HepG2 (cell line): ENCODE measurements around the gene OR6C1. TPM values are rescaled to one million over a fixed set of nuclear protein-coding genes. Genes with fewer than 3 reads are reported as not detected.

ENCODE experiments used
- ATAC-seq: fragments of 200-7000 bp; cut with Tn5 transposase; 3 replicates; pipeline ENCODE4 v1.9.1; 2020; ENCODE audit warnings: mild to moderate bottlenecking, moderate library complexity
- BruUV-seq: library from RNA; stranded (reverse); fragments of 400-500 nt; replicated peaks from 2 replicates; lab custom pipeline; 2021; lab: Mats Ljungman, UMichigan
- CTCF ChIA-PET: fragments of 300-600 bp; formaldehyde crosslinking; extraction: SDS; loops from one replicate; lab custom pipeline; 2021; ENCODE audit warnings: low total read pairs, inconsistent platforms, low intra/inter-chr PET ratio; lab: Yijun Ruan, JAX
- POLR2A ChIA-PET: fragments of 350-600 bp; sonication (Branson Sonifier 250); formaldehyde crosslinking; loops from one replicate; lab custom pipeline; 2020; ENCODE audit warnings: antibody characterized with exemption, inconsistent platforms; lab: Yijun Ruan, JAX
- DNase-seq: peaks from one replicate; pipeline ENCODE4 v3.0.0-alpha.2; 2015; ENCODE audit warnings: low spot score
- FAIRE-seq: peaks from 3 replicates; lab custom pipeline; 2011; peaks lifted over from hg19 to GRCh38; lab: Jason Lieb, UNC
- H2AFZ ChIP-seq: one replicate; pipeline ENCODE4 v1.6.1; 2011; ENCODE audit warnings: low read length, inconsistent platforms
- H3K27ac ChIP-seq: fragments of 300-600 bp; 3 replicates; pipeline ENCODE4 v1.8.0; 2011; ENCODE audit warnings: mixed run types, mild to moderate bottlenecking, mixed read lengths, low read length, inconsistent platforms; ENCODE audit not compliant: insufficient read depth; ENCODE audit errors: extremely low read length
- H3K27me3 ChIP-seq, 2 experiments: fragments of 200-600 bp in 1 of 2; 2 replicates in 1 of 2; 3 replicates in 1 of 2; pipeline versions ENCODE4 v1.6.0 to v1.8.0; 2011; ENCODE audit warnings: low read length in 2 of 2, mild to moderate bottlenecking in 2 of 2, moderate library complexity in 2 of 2, inconsistent platforms in 1 of 2; ENCODE audit not compliant: insufficient read depth in 2 of 2, control insufficient read depth in 1 of 2
- H3K36me3 ChIP-seq, 2 experiments: fragments of 200-600 bp in 1 of 2; replicated peaks in 1 of 2; 2 replicates in 1 of 2; 3 replicates in 1 of 2; pipeline versions ENCODE4 v1.5.1 to v1.8.0; 2011; ENCODE audit warnings: low read length in 2 of 2, inconsistent platforms in 1 of 2; ENCODE audit not compliant: insufficient read depth in 2 of 2, control insufficient read depth in 1 of 2
- H3K4me1 ChIP-seq: 2 replicates; pipeline ENCODE4 v1.5.1; 2012; ENCODE audit warnings: low read length, inconsistent platforms; ENCODE audit not compliant: insufficient read depth
- H3K4me2 ChIP-seq: 2 replicates; pipeline ENCODE4 v1.6.0; 2011; ENCODE audit warnings: low read depth, low read length, inconsistent platforms
- H3K4me3 ChIP-seq, 3 experiments: fragments of 200-600 bp in 1 of 3; sonication (generic), shearing (Covaris generic) in 1 of 3; replicated peaks in 1 of 3; 2 replicates each; pipeline ENCODE4 v1.5.1; 2011 to 2016; ENCODE audit warnings: low read length in 3 of 3, inconsistent platforms in 2 of 3, low read depth in 2 of 3, mild to moderate bottlenecking in 2 of 3, control low read depth in 1 of 3, mixed read lengths in 1 of 3; ENCODE audit not compliant: insufficient read depth in 1 of 3
- H3K79me2 ChIP-seq: one replicate; pipeline ENCODE4 v1.6.1; 2011; ENCODE audit warnings: low read length, inconsistent platforms; ENCODE audit not compliant: insufficient read depth
- H3K9ac ChIP-seq: 2 replicates; pipeline ENCODE4 v1.6.0; 2011; ENCODE audit warnings: mild to moderate bottlenecking, low read depth, low read length, inconsistent platforms; ENCODE audit not compliant: insufficient read depth
- H3K9me3 ChIP-seq: 2 replicates; pipeline ENCODE4 v1.5.1; 2012; ENCODE audit warnings: mild to moderate bottlenecking, low read length
- H4K20me1 ChIP-seq: 2 replicates; pipeline ENCODE4 v1.6.0; 2011; ENCODE audit warnings: inconsistent platforms, mild to moderate bottlenecking, low read length, moderate library complexity; ENCODE audit not compliant: insufficient read depth
- GABPA ChIP-seq, 2 experiments: IDR thresholded peaks; 2 replicates each; pipeline ENCODE4 v1.6.1; 2011 to 2016; ENCODE audit warnings: low read depth in 2 of 2, low read length in 1 of 2, missing biosample characterization in 1 of 2, missing genetic modification characterization in 1 of 2
- MIER3 ChIP-seq: IDR thresholded peaks from 2 replicates; pipeline ENCODE4 v1.6.1; 2016; ENCODE audit warnings: missing compliant biosample characterization, borderline replicate concordance
- RELA ChIP-seq: sonication (generic); formaldehyde crosslinking; IDR thresholded peaks from 2 replicates; pipeline ENCODE4 v1.4.0; 2020; ENCODE audit warnings: missing genetic modification reagents
- SNAPC5 ChIP-seq: sonication (generic); formaldehyde crosslinking; IDR thresholded peaks from 2 replicates; pipeline ENCODE4 v1.8.1; 2023; ENCODE audit warnings: mild to moderate bottlenecking, missing genetic modification reagents, borderline replicate concordance
- ZFP90 ChIP-seq: sonication (generic); formaldehyde crosslinking; IDR thresholded peaks from 2 replicates; pipeline ENCODE4 v1.8.0; 2022; ENCODE audit warnings: missing genetic modification reagents, mild to moderate bottlenecking, inconsistent platforms, borderline replicate concordance
- ZNF225 ChIP-seq: sonication (generic); formaldehyde crosslinking; IDR thresholded peaks from 2 replicates; pipeline ENCODE4 v1.4.0; 2020; ENCODE audit warnings: mild to moderate bottlenecking, missing genetic modification reagents
- ZNF251 ChIP-seq: sonication (generic); formaldehyde crosslinking; IDR thresholded peaks from 2 replicates; pipeline ENCODE4 v1.9.0; 2021; ENCODE audit warnings: mild to moderate bottlenecking, missing genetic modification reagents
- ZNF724P ChIP-seq: sonication (generic); formaldehyde crosslinking; IDR thresholded peaks from 2 replicates; pipeline ENCODE4 v1.8.0; 2022; ENCODE audit warnings: missing genetic modification reagents, borderline replicate concordance
- WGBS: methylation state at CpG from one replicate; pipeline ENCODE4 v1.1.6; 2017; ENCODE audit warnings: low lambda C conversion rate; 5-methylcytosine and 5-hydroxymethylcytosine counted together
- in situ Hi-C: cut with HindIII; loops from 2 replicates; pipeline ENCODE4 v1.10.0; 2017; ENCODE audit warnings: low pct_unique_long_range_greater_than_20kb; ENCODE audit not compliant: extremely low pct_ligation_motif_present
- intact Hi-C: fragments of 100-400 bp; cut with micrococcal nuclease; formaldehyde crosslinking; loops from one replicate; pipeline ENCODE4 v1.10.0; 2022; ENCODE audit not compliant: unreplicated experiment
- polyA plus RNA-seq, 8 experiments: library from polyadenylated mRNA; depleted of rRNA in 3 of 8; stranded (reverse) in 7 of 8; unstranded in 1 of 8; fragments of >200 nt; fragmentation: Illumina TruSeq in 4 of 8; extraction: Trizol in 4 of 8; gene quantifications; 2 replicates each; pipeline versions ENCODE4 v1.2.1 to v1.2.3, GENCODE V29; 2011 to 2016; ENCODE audit warnings: low read depth in 4 of 8, missing spikeins in 1 of 8, mixed read lengths in 1 of 8; ENCODE audit not compliant: insufficient read depth in 1 of 8
- total RNA-seq, 5 experiments: library from RNA; depleted of rRNA; stranded (reverse); fragments of >200 nt; fragmentation: Illumina TruSeq; extraction: Trizol; gene quantifications; 2 replicates each; pipeline ENCODE4 v1.2.3, GENCODE V29; 2016; ENCODE audit warnings: low read depth in 1 of 5
- TF ChIP-seq, protein P1 (sequence below): sonication (generic); formaldehyde crosslinking; IDR thresholded peaks from 2 replicates; pipeline ENCODE4 v1.4.0; 2020; ENCODE audit warnings: mild to moderate bottlenecking, missing genetic modification reagents, borderline replicate concordance

OR6C1 gene
- total and polyA plus RNA-seq, 2 of the 13 experiments (the other 11 are each of a cell fraction or from before 2014, with no cell fraction given), result not detected

DNA sequence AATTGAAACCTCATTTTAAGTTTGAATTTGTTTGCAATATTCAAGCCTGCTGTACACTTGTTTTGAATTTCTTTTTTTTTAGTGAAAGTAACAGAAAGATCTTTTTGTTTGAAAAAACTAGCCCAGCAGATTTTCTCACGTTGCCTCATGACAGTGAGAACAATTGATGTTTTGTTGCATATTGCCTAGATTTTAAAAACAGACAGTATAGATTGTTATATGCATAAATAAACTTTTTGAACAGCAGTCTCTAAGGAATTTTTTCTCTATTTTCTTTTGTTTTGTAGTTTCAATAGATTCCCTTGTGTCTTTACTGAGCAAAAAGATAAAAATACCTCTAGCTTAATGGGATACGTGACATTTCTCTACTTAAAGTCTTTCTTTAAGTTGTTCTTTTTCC is 33.2 kb upstream of the OR6C1 start:
- no peaks in the 10 kb centered on the region for H4K20me1 ChIP-seq
- H2AFZ ChIP-seq, result no peak overlapping the region
- H3K4me2 ChIP-seq, result no peak overlapping the region
- 10% methylated on average over 2 of the region's 2 CpGs for WGBS
- no peaks in the 10 kb centered on the region for H3K79me2 ChIP-seq
- TF ChIP-seq RELA (no peak), MIER3 (no peak), GABPA (IDR thresholded peaks at IDR 0.05; ENCODE audit: low read depth, low read length) (no peak), GABPA (CRISPR knock-in tag; IDR thresholded peaks at IDR 0.05; ENCODE audit: low read depth) (no peak), ZNF724P (CRISPR knock-in tag) (no peak), SNAPC5 (CRISPR knock-in tag) (no peak), ZFP90 (CRISPR knock-in tag) (no peak)
- TF ChIP-seq, protein P1, sequence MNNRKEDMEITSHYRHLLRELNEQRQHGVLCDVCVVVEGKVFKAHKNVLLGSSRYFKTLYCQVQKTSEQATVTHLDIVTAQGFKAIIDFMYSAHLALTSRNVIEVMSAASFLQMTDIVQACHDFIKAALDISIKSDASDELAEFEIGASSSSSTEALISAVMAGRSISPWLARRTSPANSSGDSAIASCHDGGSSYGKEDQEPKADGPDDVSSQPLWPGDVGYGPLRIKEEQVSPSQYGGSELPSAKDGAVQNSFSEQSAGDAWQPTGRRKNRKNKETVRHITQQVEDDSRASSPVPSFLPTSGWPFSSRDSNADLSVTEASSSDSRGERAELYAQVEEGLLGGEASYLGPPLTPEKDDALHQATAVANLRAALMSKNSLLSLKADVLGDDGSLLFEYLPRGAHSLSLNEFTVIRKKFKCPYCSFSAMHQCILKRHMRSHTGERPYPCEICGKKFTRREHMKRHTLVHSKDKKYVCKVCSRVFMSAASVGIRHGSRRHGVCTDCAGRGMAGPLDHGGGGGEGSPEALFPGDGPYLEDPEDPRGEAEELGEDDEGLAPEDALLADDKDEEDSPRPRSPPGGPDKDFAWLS (CRISPR knock-in tag), result no peak
- no peak overlapping the region for H3K27ac ChIP-seq
- H3K4me3 ChIP-seq, result no peak overlapping the region
- ChIA-PET POLR2A (no interaction called here), CTCF (no interaction called here)
- in situ Hi-C loops (no loop called here), intact Hi-C loops (no loop called here)
- DNase-seq (no peak), ATAC-seq (no peak), FAIRE-seq (no peak)
- H3K27me3 ChIP-seq, result no peaks in the 10 kb centered on the region
- H3K9ac ChIP-seq, result no peak overlapping the region
- BruUV-seq, result no TSS peak
- no peaks in the 10 kb centered on the region for H3K36me3 ChIP-seq
- H3K9me3 ChIP-seq, result peaks cover 13% of the 10 kb centered on the region; the same call in 1 of the 2 replicates
- H3K4me1 ChIP-seq, result no peaks in the 10 kb centered on the region

DNA sequence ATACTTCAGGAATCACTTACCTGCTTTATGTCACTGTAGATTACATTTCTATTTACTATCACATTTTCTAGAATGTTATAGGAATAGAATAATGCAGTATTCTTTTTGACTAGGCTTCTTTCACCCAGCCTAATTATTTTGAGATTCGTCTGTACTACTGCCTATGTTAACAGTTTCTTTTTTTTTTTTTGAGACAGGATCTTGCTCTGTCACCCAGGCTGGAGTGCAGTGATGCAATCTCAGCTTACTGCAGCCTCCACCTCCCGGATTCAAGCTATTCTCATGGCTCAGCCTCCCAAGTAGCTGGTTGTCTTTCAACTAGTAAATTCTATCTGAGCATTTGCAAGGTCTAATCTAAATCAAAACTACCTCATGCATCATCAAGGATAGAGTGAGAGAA is 24.1 kb upstream of the OR6C1 start:
- Histone ChIP-seq H4K20me1 (no peaks in the 10 kb centered on the region), H3K79me2 (no peaks in the 10 kb centered on the region), H3K27me3 (no peaks in the 10 kb centered on the region), H3K4me3 (no peak overlapping the region), H3K4me1 (no peaks in the 10 kb centered on the region), H3K4me2 (no peak overlapping the region), H3K27ac (no peak overlapping the region), H3K9ac (no peak overlapping the region), H3K9me3 (no peaks in the 10 kb centered on the region), H2AFZ (no peak overlapping the region), H3K36me3 (no peaks in the 10 kb centered on the region)
- in situ Hi-C loops (no loop called here), intact Hi-C loops (no loop called here)
- POLR2A ChIA-PET, result no interaction called here
- ATAC-seq (no peak), DNase-seq (no peak), FAIRE-seq (no peak)
- 0% methylated on average over 2 of the region's 2 CpGs for WGBS
- no TSS peak for BruUV-seq
- CTCF ChIA-PET, result no interaction called here
- no peak for TF ChIP-seq ZNF251 (CRISPR knock-in tag)
- TF ChIP-seq ZNF225 (CRISPR knock-in tag), result no peak
